Uterus (tissue), 4 donors: Measurements from ENCODE around the gene C6orf89. TPM values are rescaled to one million over a fixed set of nuclear protein-coding genes. Genes with fewer than 3 reads are reported as not detected.
A peak's percentile ranks its signal among the peaks of the same experiment; 100 is the strongest.

Source experiments
- DNase-seq, 2 donors: peaks; one replicate each; pipeline ENCODE4 v3.0.0-alpha.2; 2019 to 2020
- H3K27ac ChIP-seq, 2 donors: fragments of 200-600 bp; sonication (generic); 1 replicate in 1 of 2; 2 replicates in 1 of 2; pipeline ENCODE4 v1.5.1; 2016 to 2018
- H3K27me3 ChIP-seq, 2 donors: fragments of 200-600 bp; sonication (generic); one replicate each; pipeline ENCODE4 v1.5.1; 2018 to 2019; ENCODE audit warnings: control low read depth in 1 of 2
- H3K36me3 ChIP-seq, 2 donors: fragments of 200-600 bp; sonication (generic); one replicate each; pipeline ENCODE4 v1.5.1; 2019; ENCODE audit warnings: control low read depth in 1 of 2
- H3K4me1 ChIP-seq, 2 donors: fragments of 200-600 bp; sonication (generic); one replicate each; pipeline ENCODE4 v1.5.1; 2018 to 2019; ENCODE audit warnings: control low read depth in 1 of 2
- H3K4me3 ChIP-seq, 2 donors: fragments of 200-600 bp; sonication (generic); 1 replicate in 1 of 2; 2 replicates in 1 of 2; pipeline ENCODE4 v1.5.1; 2018 to 2019; ENCODE audit warnings: mild to moderate bottlenecking in 1 of 2
- H3K9me3 ChIP-seq, 2 donors: fragments of 200-600 bp; sonication (generic); one replicate each; pipeline ENCODE4 v1.5.1; 2019; ENCODE audit warnings: control low read depth in 1 of 2
- CTCF ChIP-seq, 4 experiments: fragments of 200-600 bp in 2 of 4; fragments of 450-650 bp in 2 of 4; sonication (generic) in 2 of 4; IDR thresholded peaks; one replicate each; pipeline ENCODE4 v1.5.1; 2016 to 2019; ENCODE audit warnings: antibody characterized with exemption in 4 of 4, mild to moderate bottlenecking in 2 of 4, moderate library complexity in 1 of 4
- POLR2A ChIP-seq, 2 donors: fragments of 450-650 bp; IDR thresholded peaks; one replicate each; pipeline ENCODE4 v1.6.1; 2016; ENCODE audit warnings: antibody characterized with exemption in 2 of 2, mild to moderate bottlenecking in 1 of 2, moderate library complexity in 1 of 2
- intact Hi-C: fragments of 100-400 bp; cut with DNase I; formaldehyde crosslinking; loops from one replicate; pipeline ENCODE4 v1.15.1; 2023; ENCODE audit warnings: low total_unique reads
- total RNA-seq, 4 donors: library from RNA; depleted of rRNA in 3 of 4; stranded (reverse); fragments of >200 nt in 3 of 4; gene quantifications; one replicate each; pipeline versions ENCODE4 v1.1.0 to v1.2.4, GENCODE V29; 2014 to 2023
- donor health status: DM: yes; HTN: yes; CAD: no.

C6orf89 gene
- total RNA-seq, 4 donors from 2014 or later, result 21.3 to 67.9 (median 42.6) TPM

- peak within 1 kb of the TSS; percentile 78 to 95 for H3K4me3 ChIP-seq
- peak within 1 kb of the TSS; percentile 77 to 87 for H3K27ac ChIP-seq
- peak; percentile 81 to 82 for DNase-seq
- peak in 1 of 2 donors; percentile 43 for TF ChIP-seq POLR2A (IDR thresholded peaks at IDR 0.05)
- peak in 2 of 4 experiments; percentile 10 to 21 for TF ChIP-seq CTCF (IDR thresholded peaks at IDR 0.05)
- H3K9me3 ChIP-seq, result no peaks in the 10 kb centered on the region
- intact Hi-C loops, result no loop called here
- H3K36me3 ChIP-seq, result no peaks in the 10 kb centered on the region
- no peaks in the 10 kb centered on the region for H3K27me3 ChIP-seq
- H3K4me1 ChIP-seq, result peaks cover 0 to 5% of the 10 kb centered on the region in 2 donors
These were observed 11.1 kb upstream of the C6orf89 start, which contains the start of gene PPIL1 for GRCh38 chr6:36874443-36875249. Gene PPIL1 (minus strand): TSS chr6:36874803. CDS start chr6:36874772, 31 bp downstream.

GRCh38 chr6:36875250-36875633 lies 10.5 kb upstream of the C6orf89 start:
- Histone ChIP-seq H3K27me3 (no peaks in the 10 kb centered on the region), H3K9me3 (no peaks in the 10 kb centered on the region), H3K4me1 (peaks cover 0 to 5% of the 10 kb centered on the region in 2 donors), H3K36me3 (no peaks in the 10 kb centered on the region), H3K4me3 (peak overlapping the region; percentile 78 to 95), H3K27ac (peak overlapping the region; percentile 77 to 87)
- DNase-seq, result no peak
- TF ChIP-seq POLR2A (IDR thresholded peaks at IDR 0.05) (no peak), CTCF (IDR thresholded peaks at IDR 0.05) (no peak)
- intact Hi-C loops, result no loop called here

GRCh38 chr6:36884610-36885009 lies 1.1 kb upstream of the C6orf89 start:
- Histone ChIP-seq H3K27me3 (no peaks in the 10 kb centered on the region), H3K27ac (peak overlapping the region in 1 of 2 donors; percentile 92), H3K4me1 (peaks cover 6 to 7% of the 10 kb centered on the region in 2 donors), H3K9me3 (no peaks in the 10 kb centered on the region), H3K36me3 (no peaks in the 10 kb centered on the region), H3K4me3 (no peak overlapping the region)
- intact Hi-C loops, result loop anchor here (10.0 kb wide), 1 partner anchor 130 kb away; no protein-coding TSS in a partner anchor
- TF ChIP-seq POLR2A (IDR thresholded peaks at IDR 0.05) (no peak), CTCF (IDR thresholded peaks at IDR 0.05) (no peak)
- no peak for DNase-seq

GRCh38 chr6:36886950-36887618 lies 1.3 kb downstream of the C6orf89 start:
- no peaks in the 10 kb centered on the region for H3K36me3 ChIP-seq
- H3K27ac ChIP-seq, result peak overlapping the region in 1 of 2 donors; percentile 92
- DNase-seq, result no peak
- no peaks in the 10 kb centered on the region for H3K27me3 ChIP-seq
- intact Hi-C loops, result loop anchor here (10.0 kb wide), 1 partner anchor 128 kb away; no protein-coding TSS in a partner anchor
- H3K4me3 ChIP-seq, result no peak overlapping the region
- no peaks in the 10 kb centered on the region for H3K9me3 ChIP-seq
- H3K4me1 ChIP-seq, result peaks cover 6 to 7% of the 10 kb centered on the region in 2 donors
- no peak for TF ChIP-seq CTCF (IDR thresholded peaks at IDR 0.05)
- no peak for TF ChIP-seq POLR2A (IDR thresholded peaks at IDR 0.05)
